BE2C (cell line): Measurements from ENCODE around the gene SLC37A1.

Experiments used
- DNase-seq: peaks from one replicate; pipeline ENCODE4 v3.0.0-alpha.2; 2020
- H3K27me3 ChIP-seq: fragments of 250-450 bp; sonication (Bioruptor Pico); 2 replicates; pipeline ENCODE4 v1.5.1; 2020; ENCODE audit warnings: mild to moderate bottlenecking
- H3K36me3 ChIP-seq: fragments of 250-450 bp; sonication (Bioruptor Pico); 2 replicates; pipeline ENCODE4 v1.5.1; 2020; ENCODE audit warnings: mild to moderate bottlenecking
- H3K4me1 ChIP-seq: fragments of 250-450 bp; sonication (Bioruptor Pico); 2 replicates; pipeline ENCODE4 v1.5.1; 2020
- H3K4me3 ChIP-seq: 2 replicates; pipeline ENCODE4 v1.5.1; 2011; ENCODE audit warnings: low read depth, low read length
- H3K9me3 ChIP-seq: fragments of 250-450 bp; sonication (Bioruptor Pico); 2 replicates; pipeline ENCODE4 v1.5.1; 2020
- TF ChIP-seq, protein P1 (sequence below): IDR thresholded peaks from 2 replicates; pipeline ENCODE4 v1.5.1; 2012; ENCODE audit warnings: mild to moderate bottlenecking, low read depth, low read length

Gene SLC37A1

DNA sequence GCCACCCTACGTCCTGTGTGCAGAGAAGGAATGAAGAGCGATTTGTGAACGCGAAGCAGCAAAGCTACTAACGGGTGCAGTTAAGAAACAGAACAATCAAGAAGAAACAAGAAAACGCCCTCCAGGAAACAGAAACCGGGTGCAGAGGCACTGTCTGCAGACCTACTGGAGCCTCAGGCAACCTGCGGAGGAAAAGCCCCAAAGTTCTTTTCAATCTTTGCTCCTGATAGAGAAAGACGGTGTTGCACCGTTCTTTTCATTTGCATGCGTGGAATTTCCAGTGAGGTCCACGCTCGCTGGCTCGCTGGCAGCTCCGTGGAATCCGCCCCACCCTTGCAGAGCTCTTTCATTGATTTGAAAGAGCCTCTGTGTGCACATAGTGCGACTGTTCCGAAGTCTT, 102.8 kb downstream of the SLC37A1 start:
- no peak for DNase-seq
- Histone ChIP-seq H3K9me3 (no peaks in the 10 kb centered on the region), H3K4me3 (no peak overlapping the region), H3K27me3 (peaks cover 36% of the 10 kb centered on the region), H3K4me1 (no peaks in the 10 kb centered on the region), H3K36me3 (no peaks in the 10 kb centered on the region)
- TF ChIP-seq, protein P1, sequence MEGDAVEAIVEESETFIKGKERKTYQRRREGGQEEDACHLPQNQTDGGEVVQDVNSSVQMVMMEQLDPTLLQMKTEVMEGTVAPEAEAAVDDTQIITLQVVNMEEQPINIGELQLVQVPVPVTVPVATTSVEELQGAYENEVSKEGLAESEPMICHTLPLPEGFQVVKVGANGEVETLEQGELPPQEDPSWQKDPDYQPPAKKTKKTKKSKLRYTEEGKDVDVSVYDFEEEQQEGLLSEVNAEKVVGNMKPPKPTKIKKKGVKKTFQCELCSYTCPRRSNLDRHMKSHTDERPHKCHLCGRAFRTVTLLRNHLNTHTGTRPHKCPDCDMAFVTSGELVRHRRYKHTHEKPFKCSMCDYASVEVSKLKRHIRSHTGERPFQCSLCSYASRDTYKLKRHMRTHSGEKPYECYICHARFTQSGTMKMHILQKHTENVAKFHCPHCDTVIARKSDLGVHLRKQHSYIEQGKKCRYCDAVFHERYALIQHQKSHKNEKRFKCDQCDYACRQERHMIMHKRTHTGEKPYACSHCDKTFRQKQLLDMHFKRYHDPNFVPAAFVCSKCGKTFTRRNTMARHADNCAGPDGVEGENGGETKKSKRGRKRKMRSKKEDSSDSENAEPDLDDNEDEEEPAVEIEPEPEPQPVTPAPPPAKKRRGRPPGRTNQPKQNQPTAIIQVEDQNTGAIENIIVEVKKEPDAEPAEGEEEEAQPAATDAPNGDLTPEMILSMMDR = no peak

DNA sequence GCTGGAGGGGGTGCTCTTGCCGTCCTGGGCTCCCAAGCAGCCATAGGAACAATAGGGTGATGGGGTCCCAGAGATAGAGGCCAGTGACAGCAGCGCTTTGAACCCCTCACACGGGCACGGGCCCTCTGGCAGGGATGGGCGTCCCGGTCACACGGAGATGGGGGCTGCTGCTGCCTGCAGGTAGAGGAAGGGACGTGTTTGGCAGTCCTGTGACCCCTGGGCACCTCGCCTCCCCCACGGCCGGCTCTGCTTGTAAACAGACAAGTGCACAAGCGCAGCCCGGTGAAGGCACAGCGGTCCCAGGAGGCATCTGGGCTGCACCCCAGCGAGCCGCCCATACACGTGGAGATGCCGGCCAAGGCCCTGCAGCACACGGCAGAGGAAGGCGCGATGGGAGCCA, 103.3 kb downstream of the SLC37A1 start:
- no peaks in the 10 kb centered on the region for H3K4me1 ChIP-seq
- TF ChIP-seq, protein P1 = no peak
- no peak overlapping the region for H3K4me3 ChIP-seq
- peaks cover 36% of the 10 kb centered on the region for H3K27me3 ChIP-seq
- no peaks in the 10 kb centered on the region for H3K36me3 ChIP-seq
- H3K9me3 ChIP-seq = no peaks in the 10 kb centered on the region
- no peak for DNase-seq

DNA sequence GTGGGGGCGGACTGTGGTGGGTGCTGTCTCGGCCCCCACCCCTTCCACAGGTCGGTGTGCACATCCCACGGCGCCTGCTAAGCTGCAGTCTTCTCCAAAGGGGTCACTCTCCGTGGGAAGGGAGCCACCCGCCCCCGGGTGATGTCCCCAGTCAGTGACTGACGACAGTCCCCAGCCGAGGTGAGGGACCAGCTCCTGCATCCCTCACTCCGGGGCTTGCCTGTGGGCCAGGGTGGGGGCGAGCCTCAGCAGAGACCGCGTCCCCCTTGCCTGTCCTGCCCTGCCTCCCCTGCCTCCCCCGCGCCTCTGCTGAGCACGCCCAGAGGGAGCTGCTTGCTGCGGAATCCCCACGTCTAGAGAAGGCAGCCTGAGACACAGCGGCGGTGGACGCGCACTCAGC, 103.8 kb downstream of the SLC37A1 start:
- no peaks in the 10 kb centered on the region for H3K9me3 ChIP-seq
- peaks cover 36% of the 10 kb centered on the region for H3K27me3 ChIP-seq
- H3K36me3 ChIP-seq = no peaks in the 10 kb centered on the region
- TF ChIP-seq, protein P1 = no peak
- no peak overlapping the region for H3K4me3 ChIP-seq
- DNase-seq = no peak
- no peaks in the 10 kb centered on the region for H3K4me1 ChIP-seq

DNA sequence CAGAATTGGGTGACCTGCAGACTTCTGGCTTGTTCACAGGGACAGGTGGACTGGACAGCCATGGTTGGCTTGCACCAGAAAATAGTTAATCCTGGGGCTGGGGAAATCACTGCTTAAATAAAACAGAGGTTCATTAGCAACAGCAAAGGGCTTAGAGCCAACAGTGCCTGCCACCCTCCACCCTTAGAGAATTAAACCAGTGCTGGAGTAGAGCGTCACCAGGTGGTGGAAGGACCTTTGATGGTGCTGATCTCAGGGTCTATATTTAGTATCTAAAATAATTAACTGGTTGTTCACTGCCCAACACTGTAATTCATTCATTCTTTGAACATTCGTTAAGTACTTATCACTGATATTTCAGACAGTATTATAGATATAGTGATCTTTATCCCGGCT, 105.1 kb downstream of the SLC37A1 start:
- Histone ChIP-seq H3K4me1 (no peaks in the 10 kb centered on the region), H3K27me3 (peaks cover 36% of the 10 kb centered on the region), H3K4me3 (no peak overlapping the region), H3K36me3 (no peaks in the 10 kb centered on the region), H3K9me3 (no peaks in the 10 kb centered on the region)
- no peak for DNase-seq
- TF ChIP-seq, protein P1 = peak; percentile 6; the same call in 1 of the 2 replicates

DNA sequence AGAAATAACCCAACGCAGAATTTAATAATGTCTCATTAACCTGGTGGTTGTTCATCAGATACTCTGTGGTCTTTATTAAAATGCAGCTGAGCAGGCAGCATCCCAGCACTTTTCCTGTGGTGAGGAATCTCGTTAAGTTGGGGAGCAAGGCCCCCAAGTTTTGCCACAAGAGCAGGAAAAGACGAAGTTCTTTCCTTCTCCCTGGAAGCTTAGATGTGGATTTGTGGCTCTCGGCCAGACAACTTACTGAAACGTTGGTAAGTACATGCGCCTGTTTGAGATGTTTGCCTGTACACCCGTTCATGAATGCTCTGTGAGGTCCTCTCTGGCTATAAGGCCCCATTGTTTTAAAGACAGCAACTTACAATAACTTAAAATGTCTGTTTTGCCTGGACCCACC, 105.5 kb downstream of the SLC37A1 start:
- peaks cover 36% of the 10 kb centered on the region for H3K27me3 ChIP-seq

DNA sequence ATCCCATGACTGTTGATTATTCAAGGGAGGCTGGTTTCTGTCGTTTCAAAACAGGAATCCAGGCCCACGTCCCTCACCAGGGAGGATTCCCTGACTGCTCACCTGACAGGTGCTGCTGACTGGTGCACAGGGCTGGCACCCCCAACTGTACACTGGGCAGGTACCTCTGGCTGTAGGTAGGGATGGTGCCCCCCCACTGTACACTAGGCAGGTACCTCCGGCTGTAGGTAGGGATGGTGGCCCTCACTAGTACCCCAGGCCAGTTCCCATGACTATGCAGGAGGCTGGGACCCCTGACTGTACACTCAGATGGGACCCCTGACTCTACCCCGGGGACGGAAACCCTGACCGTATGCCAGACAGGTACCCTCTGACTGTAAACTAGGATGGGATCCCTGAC, 106.2 kb downstream of the SLC37A1 start:
- Histone ChIP-seq H3K4me1 (no peaks in the 10 kb centered on the region), H3K36me3 (no peaks in the 10 kb centered on the region), H3K27me3 (peaks cover 36% of the 10 kb centered on the region), H3K9me3 (no peaks in the 10 kb centered on the region), H3K4me3 (no peak overlapping the region)
- DNase-seq = no peak
- TF ChIP-seq, protein P1 = no peak

More for the DNA sequence above, 105.5 kb downstream of the SLC37A1 start:
- DNase-seq = no peak
- Histone ChIP-seq H3K9me3 (no peaks in the 10 kb centered on the region), H3K36me3 (no peaks in the 10 kb centered on the region), H3K4me3 (no peak overlapping the region), H3K4me1 (no peaks in the 10 kb centered on the region)
- TF ChIP-seq, protein P1 = no peak
